ENCODE measurements around the gene FZD7.

DNA sequence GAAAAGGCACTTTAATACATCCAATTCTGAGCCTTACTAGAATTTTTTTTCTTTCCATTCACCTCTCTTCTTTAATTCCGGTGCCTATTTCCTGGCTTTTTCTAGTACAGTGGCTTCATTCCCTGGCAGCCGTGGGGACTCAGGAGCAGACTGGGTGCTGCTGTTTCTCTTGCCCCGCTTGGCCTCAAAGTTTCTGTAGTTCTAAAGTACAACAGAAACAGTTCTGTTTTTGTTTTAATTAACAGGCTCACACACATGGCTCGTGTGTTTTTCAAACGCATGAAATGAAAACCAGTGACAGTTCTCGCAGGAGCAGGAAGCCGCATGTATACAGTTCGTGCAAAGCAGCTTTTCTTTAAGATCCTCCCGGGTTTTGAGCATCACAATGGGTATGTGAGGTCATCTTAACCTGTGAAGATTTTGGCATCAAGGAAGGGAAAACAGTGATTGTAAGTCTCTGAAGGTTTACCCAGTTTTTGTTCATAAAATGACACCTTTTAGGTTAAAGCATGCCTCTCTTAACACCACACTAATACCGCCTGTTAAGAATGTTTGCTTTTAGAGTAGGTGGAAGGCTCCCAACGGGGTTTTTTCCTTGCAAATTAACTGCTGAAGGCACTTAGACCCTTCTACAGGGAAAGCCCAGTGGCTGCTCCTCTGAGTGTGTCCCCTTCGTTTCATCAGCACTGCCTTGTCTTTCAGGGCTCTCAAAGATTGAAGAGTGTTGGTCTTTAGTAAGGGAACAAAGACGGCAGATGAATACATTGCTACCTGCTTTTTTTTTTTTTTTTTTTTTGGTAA, 5.8 kb downstream of the FZD7 start:
- TF ChIP-seq, protein P1, sequence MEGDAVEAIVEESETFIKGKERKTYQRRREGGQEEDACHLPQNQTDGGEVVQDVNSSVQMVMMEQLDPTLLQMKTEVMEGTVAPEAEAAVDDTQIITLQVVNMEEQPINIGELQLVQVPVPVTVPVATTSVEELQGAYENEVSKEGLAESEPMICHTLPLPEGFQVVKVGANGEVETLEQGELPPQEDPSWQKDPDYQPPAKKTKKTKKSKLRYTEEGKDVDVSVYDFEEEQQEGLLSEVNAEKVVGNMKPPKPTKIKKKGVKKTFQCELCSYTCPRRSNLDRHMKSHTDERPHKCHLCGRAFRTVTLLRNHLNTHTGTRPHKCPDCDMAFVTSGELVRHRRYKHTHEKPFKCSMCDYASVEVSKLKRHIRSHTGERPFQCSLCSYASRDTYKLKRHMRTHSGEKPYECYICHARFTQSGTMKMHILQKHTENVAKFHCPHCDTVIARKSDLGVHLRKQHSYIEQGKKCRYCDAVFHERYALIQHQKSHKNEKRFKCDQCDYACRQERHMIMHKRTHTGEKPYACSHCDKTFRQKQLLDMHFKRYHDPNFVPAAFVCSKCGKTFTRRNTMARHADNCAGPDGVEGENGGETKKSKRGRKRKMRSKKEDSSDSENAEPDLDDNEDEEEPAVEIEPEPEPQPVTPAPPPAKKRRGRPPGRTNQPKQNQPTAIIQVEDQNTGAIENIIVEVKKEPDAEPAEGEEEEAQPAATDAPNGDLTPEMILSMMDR (conservative IDR thresholded peaks at IDR 0.05), result no peak
- TF ChIP-seq ZFX (IDR thresholded peaks at IDR 0.05), result no peak

All from C4-2B (cell line).